Articular chondrocyte of knee joint (primary cell): ENCODE results near the gene C7. TPM values are rescaled to one million over a fixed set of nuclear protein-coding genes. Genes with fewer than 3 reads are reported as not detected.

Experiments
- small RNA-seq: library from RNA; depleted of rRNA; stranded (forward); fragments of <200 nt; gene quantifications from one replicate; pipeline ENCODE3, GENCODE V24; 2012
- total RNA-seq: library from RNA; depleted of rRNA; stranded (reverse); fragments of >200 nt; gene quantifications from 2 replicates; pipeline ENCODE4 v1.2.3, GENCODE V29; 2012

Gene C7
- not detected in 2 replicates for total RNA-seq

DNA sequence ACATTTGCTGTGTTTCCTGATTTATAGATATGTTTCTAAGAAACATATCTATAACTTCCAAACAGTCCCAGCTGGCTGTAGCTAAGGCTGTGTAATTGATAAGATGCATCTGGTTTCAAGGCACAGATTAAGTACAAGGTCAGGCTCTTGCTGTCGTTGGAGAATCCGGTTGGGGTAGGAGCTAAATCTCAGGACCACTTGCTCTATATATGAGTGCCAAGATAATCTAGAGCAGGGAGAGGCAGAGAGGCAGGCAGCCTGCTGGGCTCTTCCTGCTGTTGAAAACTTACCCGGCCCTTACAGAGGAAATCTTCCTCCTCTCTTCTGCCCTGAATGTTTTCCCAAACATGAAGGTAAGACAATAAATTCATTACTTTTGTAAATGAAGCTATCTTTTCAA, at the start of gene C7:
TSS of gene C7 (plus strand) at position 234 of the 400 bp plus-strand sequence. CDS start at position 348, 114 bp downstream.

Small RNA genes lying within 50 kb of the gene (small RNA-seq; reads per million reads assigned to genes)
- gene AC114967.1 (not detected), gene RNU7-161P (not detected)

Other genes with a start within 250 kb of the C7 start
- gene PTGER4, start 229.6 kb upstream of the C7 start, total RNA-seq = 11.1 and 23.2 TPM in 2 replicates
- gene TTC33, start 153.5 kb upstream of the C7 start, total RNA-seq = 17.5 and 21.1 TPM in 2 replicates
- 110 and 113 TPM in 2 replicates for gene PRKAA1, start 111.1 kb upstream of the C7 start, total RNA-seq
- gene RPL37, start 74.3 kb upstream of the C7 start, total RNA-seq = 78.3 and 119 TPM in 2 replicates
- gene CARD6, start 68.1 kb upstream of the C7 start, total RNA-seq = 9.8 and 16.2 TPM in 2 replicates
- not detected in 2 replicates for gene MROH2B, start 161.8 kb downstream of the C7 start, total RNA-seq